ENCODE data around the gene GGTA1. TPM values are rescaled to one million over a fixed set of nuclear protein-coding genes. Genes with fewer than 3 reads are reported as not detected.
"Not testable (repeated sequence)": the region's sequence is repeated elsewhere in the genome, so short reads cannot be mapped to it uniquely, and the experiment has no call there.

GGTA1 gene
- total RNA-seq = not detected

DNA sequence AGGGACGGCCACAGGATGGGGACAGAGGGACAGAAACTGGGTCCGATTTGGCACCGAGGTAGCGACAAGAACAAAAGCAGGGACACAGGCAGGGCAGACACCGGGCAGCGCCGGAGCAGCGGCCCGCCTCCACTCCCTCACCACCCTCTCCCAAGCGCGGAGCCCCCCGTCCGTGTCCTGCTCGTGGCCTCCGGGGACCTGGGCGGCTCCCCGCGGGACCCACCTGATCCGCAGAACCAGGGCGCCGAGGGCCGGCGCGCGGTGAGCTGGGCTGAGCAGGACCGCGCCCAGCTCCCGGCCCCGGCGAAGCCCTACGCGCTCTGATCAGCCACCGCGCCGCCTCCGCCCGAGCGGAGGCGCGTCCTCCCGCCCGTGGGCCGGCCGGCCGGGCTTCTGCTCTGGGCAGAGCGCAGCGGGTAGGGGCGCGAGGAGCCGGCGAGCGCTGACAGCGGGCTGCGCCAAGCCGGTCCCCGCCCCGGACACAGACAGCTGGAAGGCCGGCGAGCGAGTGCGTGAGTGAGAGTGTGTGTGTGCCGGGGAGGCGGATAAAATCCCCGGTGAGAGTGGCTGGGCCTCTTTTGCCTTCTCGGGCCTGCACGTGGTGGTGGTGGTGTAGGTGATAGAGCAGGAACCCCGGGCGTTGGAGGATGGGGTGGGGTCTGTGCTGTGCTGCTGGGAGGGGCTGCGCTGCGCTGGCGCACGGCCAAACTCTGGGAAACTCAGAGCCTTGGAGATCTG is at the start of gene GGTA1:
GGTA1 (minus strand) TSS at position 418 of the 738 bp plus-strand sequence. CDS start 31,922 bp downstream, outside the sequence.
- peak; percentile 17 to 19 for DNase-seq
- Mint-ChIP-seq H3K27ac (no peak within 1 kb of the TSS), H3K9me3 (peaks cover 6 to 7% of the 10 kb centered on the region in 2 donors), H3K4me1 (ENCODE audit: low read depth) (peaks cover 14% of the 10 kb centered on the region), H3K4me3 (peak within 1 kb of the TSS; percentile 82 to 95), H3K36me3 (ENCODE audit: insufficient read depth in 2 of 2) (peaks cover 0 to 7% of the 10 kb centered on the region in 2 donors), H3K27me3 (ENCODE audit: low read depth) (peaks cover 66% of the 10 kb centered on the region)
- peak; percentile 67 to 76 for ATAC-seq (replicated peaks in 1 of 2)

DNA sequence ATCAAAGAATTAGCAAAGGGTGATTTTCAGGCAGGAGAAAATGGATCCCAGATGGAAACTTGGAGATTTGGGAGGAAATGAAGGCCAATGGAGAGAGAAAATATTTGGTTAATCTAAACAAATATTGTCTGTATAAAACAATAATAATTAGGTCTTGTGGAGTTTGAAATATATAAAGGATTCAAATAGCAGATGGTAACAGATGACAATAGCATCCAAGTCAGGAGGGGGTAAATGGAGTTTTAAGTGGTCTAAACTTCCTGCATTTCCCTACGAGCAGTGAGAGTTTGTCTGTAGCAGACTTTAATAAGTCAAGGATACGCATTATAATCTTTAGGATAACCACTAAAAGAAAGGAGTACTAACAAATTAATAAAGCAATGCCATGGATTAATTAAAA is 49.0 kb upstream of the GGTA1 start:
- no peak for ATAC-seq (replicated peaks in 1 of 2)

DNA sequence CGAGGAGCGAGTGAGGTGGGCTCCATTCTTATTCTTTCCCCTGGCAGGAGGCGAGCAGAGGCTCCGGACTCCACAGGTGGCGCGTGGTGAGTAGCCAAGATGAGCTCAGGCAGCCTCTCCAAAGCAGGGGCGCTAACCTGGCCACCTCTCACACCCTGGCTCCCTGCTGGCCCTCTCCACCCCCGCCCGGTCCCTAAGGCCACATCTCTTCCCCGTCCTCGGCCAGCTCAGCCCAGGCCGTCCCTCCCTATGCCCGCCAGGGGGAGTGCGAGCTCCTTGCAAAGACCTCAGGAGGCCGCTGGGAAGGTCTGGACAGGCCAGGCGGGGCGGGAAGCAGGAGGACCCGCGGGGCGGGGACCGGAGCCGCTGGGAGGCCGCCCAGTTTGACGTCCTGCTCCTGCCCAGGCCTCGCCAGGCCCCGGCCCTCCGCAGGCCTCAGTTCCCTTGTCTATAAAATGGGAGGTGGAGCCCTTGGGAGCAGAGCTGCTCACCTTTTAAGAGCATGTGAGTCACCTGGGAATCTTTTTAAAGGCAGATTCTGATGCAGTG is 46.3 kb upstream of the GGTA1 start:
- H3K4me1 Mint-ChIP-seq (ENCODE audit: low read depth) = no peaks in the 10 kb centered on the region
- H3K27me3 Mint-ChIP-seq (ENCODE audit: low read depth) = peaks cover 19% of the 10 kb centered on the region
- no peaks in the 10 kb centered on the region for H3K9me3 Mint-ChIP-seq
- peak; percentile 81 for DNase-seq
- peak; percentile 85 to 91 for ATAC-seq (replicated peaks in 1 of 2)
- no peak overlapping the region for H3K4me3 Mint-ChIP-seq
- no peaks in the 10 kb centered on the region for H3K36me3 Mint-ChIP-seq (ENCODE audit: insufficient read depth in 2 of 2)
- H3K27ac Mint-ChIP-seq = no peak overlapping the region

More for the DNA sequence above, 49.0 kb upstream of the GGTA1 start:
- no peaks in the 10 kb centered on the region for H3K4me1 Mint-ChIP-seq (ENCODE audit: low read depth)
- no peaks in the 10 kb centered on the region for H3K9me3 Mint-ChIP-seq
- H3K27me3 Mint-ChIP-seq (ENCODE audit: low read depth) = peaks cover 34% of the 10 kb centered on the region
- no peaks in the 10 kb centered on the region for H3K36me3 Mint-ChIP-seq (ENCODE audit: insufficient read depth in 2 of 2)
- no peak overlapping the region for H3K4me3 Mint-ChIP-seq
- no peak for DNase-seq
- no peak overlapping the region for H3K27ac Mint-ChIP-seq

DNA sequence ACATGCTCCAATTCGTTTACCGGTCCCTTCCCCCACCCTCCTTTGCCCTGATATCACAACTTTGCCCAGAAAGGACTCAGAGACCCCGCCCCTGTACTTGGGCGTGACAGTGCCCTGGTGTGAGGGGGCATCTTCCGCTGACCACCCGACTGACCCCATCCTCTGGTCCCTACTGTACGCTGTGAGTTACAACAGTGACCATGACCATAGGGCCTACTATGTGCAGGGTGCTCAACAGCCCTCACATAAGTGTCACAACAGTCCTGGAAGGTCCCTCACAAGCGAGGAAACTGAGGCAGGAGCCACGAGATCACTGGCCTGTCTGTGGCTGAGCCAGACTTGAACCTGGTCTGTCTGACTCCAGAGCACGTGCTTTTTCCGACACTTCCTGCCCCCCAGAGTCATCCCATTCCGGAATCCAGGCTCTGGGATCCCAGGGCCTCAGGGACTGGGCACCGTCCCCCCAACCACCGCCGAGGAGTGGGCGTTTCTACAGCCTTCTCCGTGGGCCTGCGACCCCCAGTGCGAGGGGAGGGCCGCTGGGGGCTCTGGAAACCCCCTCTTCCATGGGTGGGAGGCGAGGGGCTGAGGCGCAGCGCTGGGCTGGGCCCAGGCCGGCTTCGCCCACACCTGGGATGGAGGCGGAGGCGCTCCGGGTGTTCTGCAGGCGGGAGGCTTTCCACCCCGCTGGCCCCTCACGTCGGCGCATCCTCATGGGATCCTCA is 45.7 kb upstream of the GGTA1 start:
- Mint-ChIP-seq H3K27ac (no peak overlapping the region), H3K27me3 (ENCODE audit: low read depth) (peaks cover 14% of the 10 kb centered on the region), H3K36me3 (ENCODE audit: insufficient read depth in 2 of 2) (no peaks in the 10 kb centered on the region), H3K4me1 (ENCODE audit: low read depth) (no peaks in the 10 kb centered on the region), H3K4me3 (no peak overlapping the region), H3K9me3 (no peaks in the 10 kb centered on the region)
- ATAC-seq (replicated peaks in 1 of 2) (no peak), DNase-seq (no peak)

DNA sequence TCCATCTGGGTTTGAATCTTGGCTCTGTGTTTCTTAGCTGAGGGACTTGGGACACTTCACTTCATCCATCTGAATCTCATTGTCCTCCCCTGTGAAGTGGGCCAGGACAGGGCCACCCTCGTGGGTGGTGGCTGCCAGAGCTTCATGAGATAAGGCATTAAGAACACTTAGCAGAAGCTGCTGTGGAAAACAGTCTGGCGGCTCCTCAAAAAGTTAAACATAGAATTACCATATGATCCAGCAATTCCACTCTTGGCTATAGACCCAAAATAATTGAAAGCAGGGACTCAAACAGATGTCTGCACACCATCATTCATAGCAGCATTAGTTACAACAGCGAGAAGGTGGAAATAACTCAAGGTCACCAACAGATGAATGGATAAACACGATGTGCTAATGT is 42.4 kb upstream of the GGTA1 start:
- H3K27me3 Mint-ChIP-seq (ENCODE audit: low read depth) = no peaks in the 10 kb centered on the region
- H3K27ac Mint-ChIP-seq = no peak overlapping the region
- no peaks in the 10 kb centered on the region for H3K36me3 Mint-ChIP-seq (ENCODE audit: insufficient read depth in 2 of 2)
- no peak overlapping the region for H3K4me3 Mint-ChIP-seq
- DNase-seq (no peak), ATAC-seq (replicated peaks in 1 of 2) (no peak)
- H3K4me1 Mint-ChIP-seq (ENCODE audit: low read depth) = no peaks in the 10 kb centered on the region
- H3K9me3 Mint-ChIP-seq = no peaks in the 10 kb centered on the region

DNA sequence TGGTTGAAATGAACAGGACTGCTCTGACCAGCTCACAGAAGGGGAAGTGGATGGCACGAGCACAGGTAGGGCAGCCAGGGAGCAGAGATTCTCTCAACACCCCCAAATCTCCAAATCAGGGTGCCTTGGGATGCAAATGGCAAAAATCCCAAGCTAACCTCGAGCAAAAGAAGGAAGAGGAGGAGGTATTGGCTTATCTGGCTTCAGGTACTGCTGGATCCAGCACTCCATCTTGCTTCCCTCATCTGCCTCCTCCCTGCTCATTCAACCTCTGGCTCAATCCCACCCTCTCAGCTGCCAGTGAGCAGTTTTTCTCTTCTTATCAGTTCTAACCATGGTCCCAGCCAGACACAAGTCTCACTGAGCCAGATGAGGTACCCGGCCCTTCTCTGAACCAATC is 41.6 kb upstream of the GGTA1 start:
- Mint-ChIP-seq H3K4me3 (no peak overlapping the region), H3K36me3 (ENCODE audit: insufficient read depth in 2 of 2) (no peaks in the 10 kb centered on the region), H3K4me1 (ENCODE audit: low read depth) (no peaks in the 10 kb centered on the region), H3K9me3 (no peaks in the 10 kb centered on the region), H3K27me3 (ENCODE audit: low read depth) (no peaks in the 10 kb centered on the region), H3K27ac (no peak overlapping the region)
- ATAC-seq (replicated peaks in 1 of 2) = no peak
- no peak for DNase-seq

DNA sequence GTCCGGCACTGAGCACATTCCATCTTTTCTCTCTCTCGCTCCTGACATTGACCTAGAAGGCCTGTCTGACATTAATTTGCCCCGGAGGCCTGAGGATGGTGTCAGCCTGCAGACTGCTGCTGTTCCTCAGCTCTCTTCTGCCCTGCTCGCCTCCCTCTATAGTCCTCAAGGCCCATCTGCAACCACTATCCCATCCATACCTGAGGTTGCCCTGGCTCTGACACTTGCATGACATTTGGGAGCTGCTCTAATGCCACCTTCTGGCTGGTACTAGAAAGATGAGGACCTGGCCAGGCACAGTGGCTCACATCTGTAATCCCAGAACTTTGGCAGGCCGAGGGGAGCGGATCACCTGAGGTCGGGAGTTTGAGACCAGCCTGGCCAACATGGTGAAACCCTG is 38.6 kb upstream of the GGTA1 start:
- no peak for ATAC-seq (replicated peaks in 1 of 2)
- H3K27ac Mint-ChIP-seq = no peak overlapping the region
- no peaks in the 10 kb centered on the region for H3K9me3 Mint-ChIP-seq
- H3K4me3 Mint-ChIP-seq = no peak overlapping the region
- H3K27me3 Mint-ChIP-seq (ENCODE audit: low read depth) = no peaks in the 10 kb centered on the region
- DNase-seq = no peak
- H3K4me1 Mint-ChIP-seq (ENCODE audit: low read depth) = no peaks in the 10 kb centered on the region
- no peaks in the 10 kb centered on the region for H3K36me3 Mint-ChIP-seq (ENCODE audit: insufficient read depth in 2 of 2)

DNA sequence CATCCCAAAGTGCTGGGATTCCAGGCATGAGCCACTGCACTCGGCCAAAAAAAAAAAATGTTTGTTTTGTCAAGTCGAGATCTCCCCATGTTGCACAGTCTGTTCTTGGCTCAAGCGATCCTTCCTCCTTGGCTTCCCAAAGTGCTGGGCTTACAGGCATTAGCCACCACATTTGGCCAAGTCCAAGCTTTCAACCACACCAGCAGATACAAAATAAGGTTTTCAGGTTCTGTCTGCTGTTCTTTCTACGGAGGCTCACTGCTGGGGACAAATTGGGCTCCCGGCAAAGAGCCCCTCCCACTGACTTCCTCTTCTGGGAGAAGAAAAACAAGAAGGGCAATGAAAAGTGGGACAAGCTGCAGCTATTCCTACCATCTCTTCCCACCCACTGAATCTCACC is 37.6 kb upstream of the GGTA1 start:
- no peak for ATAC-seq (replicated peaks in 1 of 2)
- Mint-ChIP-seq H3K4me3 (no peak overlapping the region), H3K4me1 (ENCODE audit: low read depth) (no peaks in the 10 kb centered on the region), H3K27me3 (ENCODE audit: low read depth) (no peaks in the 10 kb centered on the region), H3K27ac (no peak overlapping the region), H3K36me3 (ENCODE audit: insufficient read depth in 2 of 2) (no peaks in the 10 kb centered on the region), H3K9me3 (no peaks in the 10 kb centered on the region)
- DNase-seq = no peak

DNA sequence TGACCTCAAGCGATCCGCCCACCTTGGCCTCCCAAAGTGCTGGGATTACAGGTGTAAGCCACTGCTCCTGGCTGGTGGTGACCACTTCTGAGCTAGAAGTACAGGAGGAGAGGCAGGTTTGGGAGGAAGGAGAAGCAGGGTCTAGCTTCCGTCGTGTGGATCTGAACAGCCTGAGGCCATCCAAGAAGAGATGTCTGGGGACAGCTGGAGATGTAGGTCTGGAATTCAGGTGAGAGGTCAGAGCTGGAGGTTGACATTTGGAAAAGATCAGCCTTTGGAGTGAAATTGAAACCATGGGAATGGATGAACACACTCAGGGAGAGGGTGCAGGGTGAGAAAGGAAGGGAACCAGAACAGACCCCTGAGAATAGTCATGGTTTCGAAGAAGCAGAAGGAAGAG is 33.2 kb upstream of the GGTA1 start:
- Mint-ChIP-seq H3K36me3 (ENCODE audit: insufficient read depth in 2 of 2) (no peaks in the 10 kb centered on the region), H3K9me3 (no peaks in the 10 kb centered on the region), H3K4me3 (no peak overlapping the region), H3K4me1 (ENCODE audit: low read depth) (no peaks in the 10 kb centered on the region), H3K27me3 (ENCODE audit: low read depth) (no peaks in the 10 kb centered on the region), H3K27ac (no peak overlapping the region)
- ATAC-seq (replicated peaks in 1 of 2) (no peak), DNase-seq (no peak)

DNA sequence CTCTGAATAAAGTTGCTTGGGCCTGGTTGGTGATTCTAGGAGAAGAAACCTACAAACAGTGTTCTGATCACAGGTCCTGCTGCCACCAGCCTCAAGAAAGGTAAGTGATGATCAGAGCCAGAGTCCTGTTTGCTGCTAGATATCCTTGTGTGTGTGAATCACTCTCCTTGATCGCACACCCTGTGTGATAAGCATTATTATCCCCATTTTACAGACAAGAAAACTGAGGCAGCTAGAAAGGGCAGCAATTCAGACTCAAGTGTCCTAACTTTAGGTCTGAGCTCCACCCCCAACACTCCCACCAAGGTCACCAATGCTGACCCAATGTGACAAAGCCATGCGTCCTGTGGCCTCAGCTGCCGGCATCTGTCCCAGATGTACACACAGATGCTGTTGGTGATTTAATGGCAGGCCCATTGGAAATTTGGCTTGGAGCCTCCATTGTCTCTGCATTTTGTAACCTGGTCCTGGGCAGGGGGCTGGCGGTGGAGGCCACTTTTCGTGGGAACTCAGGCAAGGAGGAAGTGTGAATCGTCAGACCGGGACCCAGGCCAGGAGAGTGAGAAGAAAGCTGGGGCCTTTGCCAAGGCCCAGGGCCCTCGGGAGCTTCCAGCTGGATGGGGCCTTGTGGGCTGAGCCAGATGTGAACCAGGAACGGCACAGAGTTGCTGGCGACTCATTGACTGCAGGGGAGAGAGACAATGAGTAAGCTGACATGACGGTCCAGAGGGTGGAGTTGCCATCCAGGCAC is 29.8 kb upstream of the GGTA1 start:
- Mint-ChIP-seq H3K4me1 (ENCODE audit: low read depth) (no peaks in the 10 kb centered on the region), H3K36me3 (ENCODE audit: insufficient read depth in 2 of 2) (no peaks in the 10 kb centered on the region), H3K27me3 (ENCODE audit: low read depth) (no peaks in the 10 kb centered on the region)

DNA sequence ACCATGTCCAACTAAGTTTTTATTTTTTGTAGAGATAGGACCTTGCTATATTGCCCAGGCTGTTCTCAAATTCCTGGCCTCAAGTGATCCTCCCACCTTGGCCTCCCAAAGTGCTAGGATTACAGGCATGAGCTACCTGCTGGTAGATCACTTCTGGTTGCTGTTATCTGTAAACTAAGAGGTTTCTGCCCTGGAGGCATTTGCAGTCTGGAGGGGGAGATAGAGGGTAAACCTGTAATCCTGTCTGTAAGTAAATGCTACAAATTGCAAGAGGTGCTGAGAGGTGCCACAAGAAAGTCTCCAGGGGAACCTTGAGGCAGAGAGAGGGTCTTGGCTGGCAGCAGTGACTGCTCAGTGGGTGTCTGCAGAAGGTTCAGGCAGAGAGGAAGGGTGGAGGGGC is 29.0 kb upstream of the GGTA1 start:
- no peaks in the 10 kb centered on the region for H3K36me3 Mint-ChIP-seq (ENCODE audit: insufficient read depth in 2 of 2)
- H3K27ac Mint-ChIP-seq = no peak overlapping the region
- no peak overlapping the region for H3K4me3 Mint-ChIP-seq
- ATAC-seq (replicated peaks in 1 of 2) (no peak), DNase-seq (no peak)
- no peaks in the 10 kb centered on the region for H3K9me3 Mint-ChIP-seq
- H3K27me3 Mint-ChIP-seq (ENCODE audit: low read depth) = no peaks in the 10 kb centered on the region
- no peaks in the 10 kb centered on the region for H3K4me1 Mint-ChIP-seq (ENCODE audit: low read depth)

More for the DNA sequence above, 29.8 kb upstream of the GGTA1 start:
- Mint-ChIP-seq H3K27ac (no peak overlapping the region), H3K4me3 (no peak overlapping the region), H3K9me3 (no peaks in the 10 kb centered on the region)
- ATAC-seq (replicated peaks in 1 of 2) = no peak
- DNase-seq = no peak

DNA sequence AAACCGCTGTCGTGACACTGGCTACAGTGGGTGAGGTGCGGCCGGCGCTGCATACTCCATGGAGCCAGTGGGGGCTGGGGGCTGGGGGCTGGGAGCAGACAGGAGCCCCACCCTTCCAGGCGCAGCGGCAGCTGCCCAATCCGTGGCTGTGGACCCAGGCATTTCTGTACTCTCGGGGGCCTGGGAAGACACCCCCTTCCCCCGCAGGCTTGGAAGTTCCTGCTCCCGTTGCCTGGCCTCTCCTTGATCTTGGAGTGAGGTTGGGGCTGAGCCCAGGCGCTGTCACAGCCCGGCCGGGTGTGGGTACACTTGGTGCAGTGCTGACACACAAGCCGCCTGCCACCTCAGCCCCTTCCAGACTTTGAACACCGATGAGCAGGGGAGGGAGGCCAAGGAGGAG is 27.7 kb upstream of the GGTA1 start:
- Mint-ChIP-seq H3K4me3 (no peak overlapping the region), H3K4me1 (ENCODE audit: low read depth) (no peaks in the 10 kb centered on the region), H3K27me3 (ENCODE audit: low read depth) (no peaks in the 10 kb centered on the region), H3K9me3 (peaks cover 2 to 3% of the 10 kb centered on the region in 2 donors), H3K27ac (no peak overlapping the region), H3K36me3 (ENCODE audit: insufficient read depth in 2 of 2) (peaks cover 0 to 3% of the 10 kb centered on the region in 2 donors)
- ATAC-seq (replicated peaks in 1 of 2) = no peak
- DNase-seq = no peak

DNA sequence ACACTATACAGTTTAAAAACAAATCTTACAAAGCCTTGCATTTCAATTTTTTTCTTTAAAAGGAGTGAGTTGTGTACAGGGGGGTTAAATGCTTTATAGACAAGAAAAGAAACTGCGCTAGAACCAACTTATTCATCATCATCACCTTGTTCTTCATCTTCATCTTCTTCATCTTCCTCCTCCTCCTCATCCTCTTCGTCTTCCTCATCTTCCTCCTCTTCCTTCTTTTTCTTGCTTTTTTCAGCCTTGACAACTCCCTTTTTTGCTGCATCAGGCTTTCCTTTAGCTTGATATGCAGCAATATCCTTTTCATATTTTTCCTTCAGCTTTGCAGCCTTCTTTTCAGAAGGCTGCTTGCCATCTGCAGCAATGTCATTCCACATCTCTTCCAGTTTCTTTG is 20.0 kb upstream of the GGTA1 start:
- not testable (repeated sequence) for H3K4me1 Mint-ChIP-seq (ENCODE audit: low read depth); H3K9me3 Mint-ChIP-seq; H3K27ac Mint-ChIP-seq; H3K4me3 Mint-ChIP-seq; DNase-seq; ATAC-seq (replicated peaks in 1 of 2); H3K36me3 Mint-ChIP-seq (ENCODE audit: insufficient read depth in 2 of 2)
- H3K27me3 Mint-ChIP-seq (ENCODE audit: low read depth) = peaks cover 10% of the 10 kb centered on the region
